SK-N-SH (cell line): Measurements from ENCODE around the gene MET.

Experiments
- ELF1 ChIP-seq: IDR thresholded peaks from 2 replicates; pipeline ENCODE4 v1.4.0; 2012
- EP300 ChIP-seq, 2 experiments: IDR thresholded peaks; 2 replicates each; pipeline versions ENCODE4 v1.4.0 to v1.6.1; 2012; ENCODE audit warnings: borderline replicate concordance in 1 of 2, low read depth in 1 of 2, low read length in 1 of 2
- EZH2phosphoT487 ChIP-seq: fragments of 200-600 bp; sonication (generic); IDR thresholded peaks from 2 replicates; pipeline ENCODE4 v1.6.1; 2017; ENCODE audit warnings: low read depth, mixed run types, mild to moderate bottlenecking, antibody characterized with exemption, moderate library complexity, borderline replicate concordance
- FOXJ3 ChIP-seq: sonication (generic); formaldehyde crosslinking; IDR thresholded peaks from 2 replicates; pipeline ENCODE4 v1.5.1; 2020; ENCODE audit warnings: mild to moderate bottlenecking, missing genetic modification reagents
- JUND ChIP-seq: IDR thresholded peaks from 2 replicates; pipeline ENCODE4 v1.4.0; 2012
- MAX ChIP-seq: IDR thresholded peaks from 2 replicates; pipeline ENCODE4 v1.4.0; 2012; ENCODE audit warnings: low read depth
- NRF1 ChIP-seq: IDR thresholded peaks from 2 replicates; pipeline ENCODE4 v1.6.1; 2012; ENCODE audit warnings: low read depth, mild to moderate bottlenecking, low read length
- POLR2AphosphoS5 ChIP-seq: IDR thresholded peaks from 2 replicates; pipeline ENCODE4 v1.6.1; 2012; ENCODE audit warnings: low read depth, low read length
- RXRA ChIP-seq: IDR thresholded peaks from 2 replicates; pipeline ENCODE4 v1.4.0; 2012; ENCODE audit warnings: low read depth, mild to moderate bottlenecking, borderline replicate concordance
- TEAD4 ChIP-seq: IDR thresholded peaks from 2 replicates; pipeline ENCODE4 v1.4.0; 2012; ENCODE audit warnings: mild to moderate bottlenecking, borderline replicate concordance; ENCODE audit not compliant: insufficient read depth
- USF1 ChIP-seq: IDR thresholded peaks from 2 replicates; pipeline ENCODE4 v1.4.0; 2012; ENCODE audit warnings: low read depth, borderline replicate concordance
- TF ChIP-seq, protein P1 (sequence below): IDR thresholded peaks from 2 replicates; pipeline ENCODE4 v1.6.1; 2012; ENCODE audit warnings: mild to moderate bottlenecking, low read depth, low read length, moderate library complexity
- TF ChIP-seq, protein P2 (sequence below): fragments of 200-600 bp; sonication (generic); IDR thresholded peaks from 2 replicates; pipeline ENCODE4 v1.6.1; 2017; ENCODE audit warnings: antibody characterized with exemption, mild to moderate bottlenecking, moderate library complexity

DNA sequence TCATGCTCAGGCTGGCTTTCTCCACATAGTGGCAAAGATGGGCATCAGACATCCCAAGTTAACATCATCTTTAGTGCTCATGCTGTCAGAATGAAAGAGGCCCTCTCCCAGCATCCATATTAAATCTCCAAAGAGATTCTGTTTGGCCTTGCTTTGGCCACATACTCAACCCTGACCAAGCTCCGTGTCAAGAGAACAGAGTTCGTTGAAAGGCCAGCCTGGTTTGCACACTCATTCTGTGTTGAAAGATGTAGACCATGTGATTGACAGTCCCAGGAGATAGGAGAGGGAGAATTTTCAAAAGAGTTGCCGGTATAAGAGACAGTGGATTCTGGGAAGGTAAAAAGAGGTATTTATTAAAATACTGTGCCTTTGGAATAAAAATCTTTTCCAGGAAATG is 19.7 kb downstream of the MET start:
- no peak for TF ChIP-seq ELF1
- no peak for TF ChIP-seq FOXJ3 (CRISPR knock-in tag)
- TF ChIP-seq, protein P1, sequence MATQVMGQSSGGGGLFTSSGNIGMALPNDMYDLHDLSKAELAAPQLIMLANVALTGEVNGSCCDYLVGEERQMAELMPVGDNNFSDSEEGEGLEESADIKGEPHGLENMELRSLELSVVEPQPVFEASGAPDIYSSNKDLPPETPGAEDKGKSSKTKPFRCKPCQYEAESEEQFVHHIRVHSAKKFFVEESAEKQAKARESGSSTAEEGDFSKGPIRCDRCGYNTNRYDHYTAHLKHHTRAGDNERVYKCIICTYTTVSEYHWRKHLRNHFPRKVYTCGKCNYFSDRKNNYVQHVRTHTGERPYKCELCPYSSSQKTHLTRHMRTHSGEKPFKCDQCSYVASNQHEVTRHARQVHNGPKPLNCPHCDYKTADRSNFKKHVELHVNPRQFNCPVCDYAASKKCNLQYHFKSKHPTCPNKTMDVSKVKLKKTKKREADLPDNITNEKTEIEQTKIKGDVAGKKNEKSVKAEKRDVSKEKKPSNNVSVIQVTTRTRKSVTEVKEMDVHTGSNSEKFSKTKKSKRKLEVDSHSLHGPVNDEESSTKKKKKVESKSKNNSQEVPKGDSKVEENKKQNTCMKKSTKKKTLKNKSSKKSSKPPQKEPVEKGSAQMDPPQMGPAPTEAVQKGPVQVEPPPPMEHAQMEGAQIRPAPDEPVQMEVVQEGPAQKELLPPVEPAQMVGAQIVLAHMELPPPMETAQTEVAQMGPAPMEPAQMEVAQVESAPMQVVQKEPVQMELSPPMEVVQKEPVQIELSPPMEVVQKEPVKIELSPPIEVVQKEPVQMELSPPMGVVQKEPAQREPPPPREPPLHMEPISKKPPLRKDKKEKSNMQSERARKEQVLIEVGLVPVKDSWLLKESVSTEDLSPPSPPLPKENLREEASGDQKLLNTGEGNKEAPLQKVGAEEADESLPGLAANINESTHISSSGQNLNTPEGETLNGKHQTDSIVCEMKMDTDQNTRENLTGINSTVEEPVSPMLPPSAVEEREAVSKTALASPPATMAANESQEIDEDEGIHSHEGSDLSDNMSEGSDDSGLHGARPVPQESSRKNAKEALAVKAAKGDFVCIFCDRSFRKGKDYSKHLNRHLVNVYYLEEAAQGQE, result no peak
- TF ChIP-seq JUND, result no peak
- TF ChIP-seq EZH2phosphoT487, result no peak
- TF ChIP-seq, protein P2, sequence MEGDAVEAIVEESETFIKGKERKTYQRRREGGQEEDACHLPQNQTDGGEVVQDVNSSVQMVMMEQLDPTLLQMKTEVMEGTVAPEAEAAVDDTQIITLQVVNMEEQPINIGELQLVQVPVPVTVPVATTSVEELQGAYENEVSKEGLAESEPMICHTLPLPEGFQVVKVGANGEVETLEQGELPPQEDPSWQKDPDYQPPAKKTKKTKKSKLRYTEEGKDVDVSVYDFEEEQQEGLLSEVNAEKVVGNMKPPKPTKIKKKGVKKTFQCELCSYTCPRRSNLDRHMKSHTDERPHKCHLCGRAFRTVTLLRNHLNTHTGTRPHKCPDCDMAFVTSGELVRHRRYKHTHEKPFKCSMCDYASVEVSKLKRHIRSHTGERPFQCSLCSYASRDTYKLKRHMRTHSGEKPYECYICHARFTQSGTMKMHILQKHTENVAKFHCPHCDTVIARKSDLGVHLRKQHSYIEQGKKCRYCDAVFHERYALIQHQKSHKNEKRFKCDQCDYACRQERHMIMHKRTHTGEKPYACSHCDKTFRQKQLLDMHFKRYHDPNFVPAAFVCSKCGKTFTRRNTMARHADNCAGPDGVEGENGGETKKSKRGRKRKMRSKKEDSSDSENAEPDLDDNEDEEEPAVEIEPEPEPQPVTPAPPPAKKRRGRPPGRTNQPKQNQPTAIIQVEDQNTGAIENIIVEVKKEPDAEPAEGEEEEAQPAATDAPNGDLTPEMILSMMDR, result no peak
- no peak for TF ChIP-seq NRF1
- TF ChIP-seq POLR2AphosphoS5, result no peak
- no peak for TF ChIP-seq EP300 (IDR thresholded peaks at IDR 0.05; ENCODE audit: borderline replicate concordance in 1 of 2, low read depth in 1 of 2, low read length in 1 of 2)
- no peak for TF ChIP-seq MAX
- no peak for TF ChIP-seq TEAD4
- TF ChIP-seq USF1, result no peak
- no peak for TF ChIP-seq RXRA
